ENCODE results near the gene NLRP7.

NLRP7 gene

GRCh38 chr19:54882758-54883157, 64.6 kb downstream of the NLRP7 start:
- no peaks in the 10 kb centered on the region for H3K27me3 ChIP-seq
- peaks cover 78% of the 10 kb centered on the region for H3K36me3 ChIP-seq
- H3K4me1 ChIP-seq (ENCODE audit: control insufficient read depth in 1 of 2, insufficient read depth in 1 of 2, low read depth in 1 of 2, low read length in 1 of 2), result peaks cover 46 to 58% of the 10 kb centered on the region in 2 experiments
- H3K9me3 ChIP-seq, result peaks cover 5% of the 10 kb centered on the region
- no peak overlapping the region for H3K4me3 ChIP-seq (ENCODE audit: low read depth in 1 of 2, low read length in 1 of 2)
- peak overlapping the region; percentile 46 for H3K27ac ChIP-seq
- TF ChIP-seq CTCF (IDR thresholded peaks at IDR 0.05), result no peak

GRCh38 chr19:54881884-54882283, 65.4 kb downstream of the NLRP7 start:
- no peak for TF ChIP-seq CTCF (IDR thresholded peaks at IDR 0.05)
- Histone ChIP-seq H3K4me3 (ENCODE audit: low read depth in 1 of 2, low read length in 1 of 2) (peak overlapping the region; percentile 30 to 66), H3K27ac (peak overlapping the region; percentile 80), H3K9me3 (peaks cover 3% of the 10 kb centered on the region), H3K27me3 (no peaks in the 10 kb centered on the region), H3K36me3 (peaks cover 69% of the 10 kb centered on the region), H3K4me1 (ENCODE audit: control insufficient read depth in 1 of 2, insufficient read depth in 1 of 2, low read depth in 1 of 2, low read length in 1 of 2) (peaks cover 55 to 67% of the 10 kb centered on the region in 2 experiments)

DNA sequence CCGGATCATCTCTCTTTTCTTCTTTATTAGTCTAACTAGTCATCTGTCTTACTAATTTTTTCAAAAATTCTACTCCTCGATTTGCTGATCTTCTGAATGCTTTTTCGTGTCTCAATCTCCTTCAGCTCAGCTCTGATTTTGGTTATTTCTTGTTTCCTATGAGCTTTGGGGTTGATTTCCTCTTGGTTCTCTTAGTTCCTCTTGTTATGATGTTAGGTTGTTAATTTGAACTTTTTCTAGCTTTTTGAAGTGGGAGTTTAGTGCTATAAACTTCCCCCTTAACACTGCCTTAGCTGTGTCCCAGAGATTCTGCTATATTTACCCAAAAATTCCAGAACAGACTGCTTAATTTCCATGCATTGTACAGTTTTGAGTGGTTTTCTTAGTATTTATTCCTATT, 69.9 kb downstream of the NLRP7 start:
- H3K27me3 ChIP-seq, result no peaks in the 10 kb centered on the region
- peaks cover 28% of the 10 kb centered on the region for H3K36me3 ChIP-seq
- TF ChIP-seq CTCF (IDR thresholded peaks at IDR 0.05), result no peak
- H3K4me1 ChIP-seq (ENCODE audit: control insufficient read depth in 1 of 2, insufficient read depth in 1 of 2, low read depth in 1 of 2, low read length in 1 of 2), result peaks cover 81 to 84% of the 10 kb centered on the region in 2 experiments
- no peaks in the 10 kb centered on the region for H3K9me3 ChIP-seq
- H3K27ac ChIP-seq, result peak overlapping the region; percentile 95
- H3K4me3 ChIP-seq (ENCODE audit: low read depth in 1 of 2, low read length in 1 of 2), result peak overlapping the region; percentile 84 to 92

DNA sequence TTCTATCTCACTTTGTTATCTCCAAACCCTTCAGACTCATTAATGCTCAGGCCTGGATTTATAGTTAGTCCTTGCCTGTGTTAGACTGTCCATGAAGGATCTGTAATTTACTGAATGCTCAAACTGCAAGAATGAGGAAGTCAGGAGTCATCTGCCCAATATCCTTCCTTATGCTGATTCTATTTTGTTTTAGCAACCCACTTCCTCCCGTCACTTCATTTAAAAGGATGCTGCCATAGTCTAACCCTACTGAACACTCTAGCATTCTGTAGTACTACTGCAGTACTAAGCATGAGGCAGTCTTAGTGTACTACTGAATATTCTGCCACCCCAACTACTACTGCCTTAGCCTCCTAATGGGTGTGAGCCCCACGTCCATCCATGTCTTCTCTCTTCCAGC, 71.8 kb downstream of the NLRP7 start:
- Histone ChIP-seq H3K27ac (peak overlapping the region; percentile 95), H3K27me3 (no peaks in the 10 kb centered on the region), H3K36me3 (peaks cover 11% of the 10 kb centered on the region), H3K4me1 (ENCODE audit: control insufficient read depth in 1 of 2, insufficient read depth in 1 of 2, low read depth in 1 of 2, low read length in 1 of 2) (peaks cover 82 to 85% of the 10 kb centered on the region in 2 experiments), H3K4me3 (ENCODE audit: low read depth in 1 of 2, low read length in 1 of 2) (peak overlapping the region; percentile 84 to 92), H3K9me3 (no peaks in the 10 kb centered on the region)
- TF ChIP-seq CTCF (IDR thresholded peaks at IDR 0.05), result peak; percentile 11

GRCh38 chr19:54873990-54874389, 73.3 kb downstream of the NLRP7 start, which contains the start of gene FCAR:
TSS of gene FCAR (plus strand) at chr19:54874235. CDS start at chr19:54874290, 55 bp downstream.
- Histone ChIP-seq H3K4me1 (ENCODE audit: control insufficient read depth in 1 of 2, insufficient read depth in 1 of 2, low read depth in 1 of 2, low read length in 1 of 2) (peaks cover 69 to 73% of the 10 kb centered on the region in 2 experiments), H3K4me3 (ENCODE audit: low read depth in 1 of 2, low read length in 1 of 2) (peak within 1 kb of the TSS; percentile 84 to 92), H3K27me3 (no peaks in the 10 kb centered on the region), H3K9me3 (no peaks in the 10 kb centered on the region), H3K36me3 (peaks cover 7% of the 10 kb centered on the region), H3K27ac (peak within 1 kb of the TSS; percentile 95)
- TF ChIP-seq CTCF (IDR thresholded peaks at IDR 0.05), result no peak
